ACC112 (cell line): Measurements from ENCODE around the gene GPRC5A.

Experiments used
- H2AFZ ChIP-seq: fragments of 200-600 bp; sonication (generic); one replicate; pipeline ENCODE4 v1.6.0; 2017; ENCODE audit warnings: antibody characterized with exemption, low read length; ENCODE audit not compliant: unreplicated experiment
- H3K27ac ChIP-seq: fragments of 200-600 bp; sonication (generic); 2 replicates; pipeline ENCODE4 v1.5.1; 2014; ENCODE audit warnings: low read depth, mild to moderate bottlenecking, antibody characterized with exemption, low read length, moderate library complexity
- H3K27me3 ChIP-seq: fragments of 200-600 bp; sonication (generic); 2 replicates; pipeline ENCODE4 v1.6.1; 2014; ENCODE audit warnings: mild to moderate bottlenecking, antibody characterized with exemption, low read length, moderate library complexity, mixed read lengths; ENCODE audit not compliant: insufficient read depth
- H3K36me3 ChIP-seq: fragments of 200-600 bp; sonication (generic); 2 replicates; pipeline ENCODE4 v1.6.1; 2016; ENCODE audit warnings: mild to moderate bottlenecking, antibody characterized with exemption, low read length, moderate library complexity, mixed read lengths; ENCODE audit not compliant: insufficient read depth
- H3K4me1 ChIP-seq: fragments of 200-600 bp; sonication (generic); one replicate; pipeline ENCODE4 v1.6.1; 2016; ENCODE audit warnings: low read length, mixed read lengths; ENCODE audit not compliant: insufficient read depth, unreplicated experiment, control insufficient read depth
- H3K4me3 ChIP-seq: fragments of 200-600 bp; sonication (generic); 2 replicates; pipeline ENCODE4 v1.5.1; 2014; ENCODE audit warnings: mild to moderate bottlenecking, low read depth, low read length
- H3K79me2 ChIP-seq: fragments of 200-600 bp; sonication (generic); one replicate; pipeline ENCODE4 v1.6.0; 2016; ENCODE audit warnings: low read length; ENCODE audit not compliant: control insufficient read depth, unreplicated experiment, insufficient read depth

The GPRC5A gene

GRCh38 chr12:12925388-12925787 lies 34.0 kb downstream of the GPRC5A start:
- Histone ChIP-seq H3K27ac (peak overlapping the region; percentile 82), H3K79me2 (no peaks in the 10 kb centered on the region), H3K27me3 (no peaks in the 10 kb centered on the region), H3K4me3 (no peak overlapping the region), H2AFZ (no peak overlapping the region), H3K4me1 (peaks cover 40% of the 10 kb centered on the region), H3K36me3 (no peaks in the 10 kb centered on the region)

GRCh38 chr12:12926571-12927071 lies 35.3 kb downstream of the GPRC5A start:
- peaks cover 33% of the 10 kb centered on the region for H3K4me1 ChIP-seq
- peak overlapping the region; percentile 13; the same call in 1 of the 2 replicates for H3K4me3 ChIP-seq
- no peaks in the 10 kb centered on the region for H3K27me3 ChIP-seq
- H2AFZ ChIP-seq: peak overlapping the region; percentile 28
- peak overlapping the region; percentile 82 for H3K27ac ChIP-seq
- no peaks in the 10 kb centered on the region for H3K36me3 ChIP-seq
- H3K79me2 ChIP-seq: no peaks in the 10 kb centered on the region

GRCh38 chr12:12927211-12928079 lies 36.1 kb downstream of the GPRC5A start:
- H3K4me1 ChIP-seq: peaks cover 25% of the 10 kb centered on the region
- H3K27me3 ChIP-seq: no peaks in the 10 kb centered on the region
- H3K4me3 ChIP-seq: no peak overlapping the region
- H3K36me3 ChIP-seq: no peaks in the 10 kb centered on the region
- H2AFZ ChIP-seq: no peak overlapping the region
- H3K27ac ChIP-seq: no peak overlapping the region
- no peaks in the 10 kb centered on the region for H3K79me2 ChIP-seq

- H3K27ac ChIP-seq: no peak overlapping the region
- H2AFZ ChIP-seq: no peak overlapping the region
- no peaks in the 10 kb centered on the region for H3K27me3 ChIP-seq
- H3K79me2 ChIP-seq: no peaks in the 10 kb centered on the region
- H3K4me1 ChIP-seq: peaks cover 20% of the 10 kb centered on the region
- no peaks in the 10 kb centered on the region for H3K36me3 ChIP-seq
- no peak overlapping the region for H3K4me3 ChIP-seq
These were observed 38.3 kb downstream of the GPRC5A start for GRCh38 chr12:12929696-12930095.

- no peaks in the 10 kb centered on the region for H3K27me3 ChIP-seq
These were observed 39.4 kb downstream of the GPRC5A start for GRCh38 chr12:12930633-12931219.

GRCh38 chr12:12933742-12934141 lies 42.4 kb downstream of the GPRC5A start:
- Histone ChIP-seq H3K79me2 (no peaks in the 10 kb centered on the region), H3K4me1 (no peaks in the 10 kb centered on the region), H3K4me3 (no peak overlapping the region), H3K27ac (no peak overlapping the region), H3K36me3 (no peaks in the 10 kb centered on the region), H2AFZ (no peak overlapping the region), H3K27me3 (no peaks in the 10 kb centered on the region)

More at GRCh38 chr12:12930633-12931219, 39.4 kb downstream of the GPRC5A start:
- no peaks in the 10 kb centered on the region for H3K79me2 ChIP-seq
- H3K27ac ChIP-seq: no peak overlapping the region
- H3K4me3 ChIP-seq: no peak overlapping the region
- no peak overlapping the region for H2AFZ ChIP-seq
- H3K36me3 ChIP-seq: no peaks in the 10 kb centered on the region
- H3K4me1 ChIP-seq: peaks cover 11% of the 10 kb centered on the region

GRCh38 chr12:12934556-12934955 lies 43.2 kb downstream of the GPRC5A start:
- Histone ChIP-seq H3K4me1 (no peaks in the 10 kb centered on the region), H3K79me2 (no peaks in the 10 kb centered on the region), H3K4me3 (no peak overlapping the region), H2AFZ (no peak overlapping the region), H3K27me3 (no peaks in the 10 kb centered on the region), H3K27ac (no peak overlapping the region), H3K36me3 (no peaks in the 10 kb centered on the region)

GRCh38 chr12:12936983-12937491 lies 45.7 kb downstream of the GPRC5A start:
- Histone ChIP-seq H3K27ac (no peak overlapping the region), H2AFZ (no peak overlapping the region), H3K4me3 (no peak overlapping the region), H3K4me1 (no peaks in the 10 kb centered on the region), H3K79me2 (no peaks in the 10 kb centered on the region), H3K27me3 (no peaks in the 10 kb centered on the region), H3K36me3 (no peaks in the 10 kb centered on the region)

GRCh38 chr12:12938541-12938940 lies 47.2 kb downstream of the GPRC5A start:
- Histone ChIP-seq H3K79me2 (no peaks in the 10 kb centered on the region), H3K36me3 (no peaks in the 10 kb centered on the region), H3K27me3 (no peaks in the 10 kb centered on the region), H2AFZ (no peak overlapping the region), H3K4me3 (no peak overlapping the region), H3K4me1 (peaks cover under 1% of the 10 kb centered on the region), H3K27ac (no peak overlapping the region)

GRCh38 chr12:12939888-12940287 lies 48.5 kb downstream of the GPRC5A start:
- H3K79me2 ChIP-seq: no peaks in the 10 kb centered on the region
- no peak overlapping the region for H3K27ac ChIP-seq
- H3K27me3 ChIP-seq: no peaks in the 10 kb centered on the region
- H2AFZ ChIP-seq: no peak overlapping the region
- no peaks in the 10 kb centered on the region for H3K36me3 ChIP-seq
- H3K4me1 ChIP-seq: peaks cover 5% of the 10 kb centered on the region
- no peak overlapping the region for H3K4me3 ChIP-seq
